ENCODE results near the gene METTL15.
"Not testable (repeated sequence)": the region's sequence is repeated elsewhere in the genome, so short reads cannot be mapped to it uniquely, and the experiment has no call there.

The METTL15 gene

DNA sequence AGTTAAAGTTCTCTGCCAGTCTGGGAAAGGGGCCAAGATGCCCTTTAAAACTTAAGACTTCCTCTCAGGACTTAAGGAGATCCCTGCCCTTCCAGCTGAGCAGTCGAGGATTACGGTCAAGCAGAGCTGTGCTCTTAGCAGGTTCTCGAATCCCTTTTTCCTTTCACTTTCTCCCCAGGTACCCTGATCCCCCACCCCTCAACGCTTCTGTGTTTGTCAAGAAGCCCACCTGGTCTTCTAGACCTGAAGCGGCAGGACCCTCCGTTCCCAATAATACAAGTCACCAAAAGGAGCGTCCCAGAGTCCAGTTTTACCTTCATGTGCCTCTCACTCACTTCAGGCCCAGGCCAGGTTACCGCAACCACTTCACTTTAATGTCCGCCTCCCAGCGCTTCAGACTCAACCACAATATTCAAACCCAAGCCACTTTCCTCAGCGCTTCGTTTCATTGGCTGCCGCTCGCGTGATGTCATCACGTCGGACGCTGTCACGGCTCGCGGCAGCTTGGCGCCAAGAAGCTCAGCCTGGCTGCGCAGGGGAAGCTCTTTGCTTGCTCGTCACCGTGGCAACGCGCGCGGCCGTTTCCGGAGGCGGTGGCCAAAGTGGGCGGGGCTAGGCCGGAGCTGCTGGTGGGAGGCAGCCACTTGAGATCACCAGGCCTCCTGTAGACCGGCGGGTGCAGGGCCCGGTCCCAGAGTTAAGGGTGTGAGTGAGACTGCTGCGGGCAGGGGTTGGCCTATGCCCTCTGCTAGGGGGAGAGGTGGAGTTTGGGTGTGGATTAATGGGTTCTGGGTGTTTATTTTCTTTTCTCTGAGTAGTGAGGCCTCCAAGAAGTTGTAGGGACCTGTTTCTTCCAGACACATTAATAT, at the start of gene METTL15, which contains the start of gene KIF18A:
METTL15 (plus strand) TSS at position 639 of the 869 bp plus-strand sequence. CDS start 4,947 bp downstream, outside the sequence.
KIF18A (minus strand) TSS at position 407 of the 869 bp plus-strand sequence. CDS start 10,209 bp downstream, outside the sequence.
- DNase-seq (ENCODE audit: low spot score) = peak; percentile 90

DNA sequence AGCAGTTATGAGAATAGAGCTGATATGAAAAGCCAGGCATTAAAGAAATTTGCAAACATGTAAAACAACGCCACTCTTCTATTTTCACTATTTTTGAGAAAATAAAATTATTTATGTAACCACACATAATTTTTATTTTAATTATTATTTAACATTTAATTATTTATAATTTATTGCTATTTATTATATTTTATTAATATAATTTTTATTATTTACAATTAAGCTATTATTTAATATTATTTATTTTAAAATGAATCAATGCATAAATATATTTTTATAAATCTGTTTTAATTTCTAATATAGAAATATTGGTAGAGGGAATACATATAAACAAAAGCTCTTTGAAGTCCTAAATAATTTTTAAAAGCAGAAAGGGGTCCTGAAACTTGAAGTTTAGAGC, 36.9 kb upstream of the METTL15 start:
- no peak for DNase-seq (ENCODE audit: low spot score)

DNA sequence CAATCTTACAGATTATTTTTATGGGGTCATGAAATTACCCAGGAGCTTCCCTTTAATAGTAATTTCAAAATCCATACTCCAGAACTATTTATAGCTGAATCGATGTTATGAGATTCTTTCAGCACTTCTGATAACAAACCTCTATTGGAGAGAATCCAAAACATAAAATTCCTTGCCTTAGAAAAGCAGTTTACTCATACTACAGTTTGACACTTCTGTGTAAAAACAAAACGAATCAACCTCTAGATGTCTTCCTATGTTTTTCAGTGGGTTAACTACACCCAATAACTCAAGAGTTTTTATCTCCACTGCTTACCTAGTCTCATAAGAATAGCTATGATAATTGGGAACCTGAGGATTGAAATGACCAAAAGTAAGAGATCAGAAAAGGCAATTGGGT, 35.9 kb upstream of the METTL15 start:
- DNase-seq (ENCODE audit: low spot score) = no peak

DNA sequence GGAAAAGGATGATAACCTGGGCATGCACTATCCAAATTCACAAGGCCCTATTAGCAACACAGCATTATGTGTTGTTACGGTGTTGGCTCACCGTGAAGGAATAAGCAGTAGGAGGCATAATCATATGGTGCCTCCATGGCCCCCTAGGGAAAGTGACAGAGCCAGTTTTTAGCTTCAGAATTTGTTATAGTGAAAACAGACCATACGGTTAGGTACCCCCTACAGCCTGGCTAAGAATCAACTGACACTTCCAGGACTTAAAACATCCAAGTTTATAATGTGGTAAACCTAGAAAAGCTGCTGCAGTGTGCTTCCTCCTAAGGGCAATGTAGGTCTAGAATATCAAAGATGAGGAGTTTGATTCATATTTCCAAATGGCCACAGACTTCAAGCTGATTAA, 30.7 kb upstream of the METTL15 start:
- no peak for DNase-seq (ENCODE audit: low spot score)

- no peak for DNase-seq (ENCODE audit: low spot score)
Observed at GRCh38 chr11:28083118-28083517, 25.1 kb upstream of the METTL15 start.

DNA sequence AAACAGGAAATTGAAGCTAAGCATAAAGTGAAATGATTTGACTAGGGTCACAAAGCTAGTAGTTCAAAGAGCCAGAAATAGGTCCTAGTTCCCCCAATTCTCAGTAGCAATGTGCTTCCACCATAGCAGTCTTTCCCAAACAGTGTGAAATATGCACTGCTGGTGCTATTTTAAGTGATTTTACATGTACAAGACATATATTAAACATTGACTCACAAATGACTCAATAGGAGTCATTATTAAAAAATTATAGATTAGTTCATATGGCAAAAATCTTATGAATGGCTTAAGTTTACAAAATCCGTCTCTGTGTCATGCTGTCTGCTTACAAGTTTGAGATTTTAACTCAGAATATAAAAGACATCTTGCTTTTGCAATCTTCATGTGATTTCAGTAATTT, 21.6 kb upstream of the METTL15 start:
- no peak for DNase-seq (ENCODE audit: low spot score)

DNA sequence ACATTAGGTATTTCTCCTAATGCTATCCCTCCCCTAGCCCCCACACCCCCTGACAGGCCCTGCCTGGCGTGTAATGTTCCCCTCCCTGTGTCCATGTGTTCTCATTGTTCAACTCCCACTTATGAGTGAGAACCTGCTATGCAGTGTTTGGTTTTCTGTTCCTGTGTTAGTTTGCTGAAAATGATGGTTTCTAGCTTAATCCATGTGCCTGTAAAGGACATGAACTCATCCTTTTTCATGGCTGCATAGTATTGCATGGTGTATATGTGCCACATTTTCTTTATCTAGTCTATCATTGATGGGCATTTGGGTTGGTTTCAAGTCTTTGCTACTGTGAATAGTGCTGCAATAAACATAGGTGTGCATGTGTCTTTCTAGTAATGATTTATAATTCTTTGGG, 21.0 kb upstream of the METTL15 start:
- not testable (repeated sequence) for DNase-seq (ENCODE audit: low spot score)

DNA sequence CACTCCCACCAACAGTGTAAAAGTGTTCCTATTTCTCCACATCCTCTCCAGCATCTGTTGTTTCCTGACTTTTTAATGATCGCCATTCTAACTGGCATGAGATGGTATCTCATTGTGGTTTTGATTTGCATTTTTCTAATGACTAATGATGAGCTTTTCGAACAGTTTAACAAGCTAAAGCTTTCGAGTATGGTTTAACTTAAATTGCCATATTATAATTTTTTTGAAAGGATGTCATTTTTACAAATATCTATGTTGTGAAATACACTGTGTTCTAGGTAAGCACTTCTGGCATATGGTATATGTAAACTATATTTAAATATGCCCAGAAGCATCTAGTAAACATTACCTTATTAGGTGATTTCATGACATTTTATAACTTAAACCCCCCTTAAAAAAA, 20.5 kb upstream of the METTL15 start:
- not testable (repeated sequence) for DNase-seq (ENCODE audit: low spot score)

DNA sequence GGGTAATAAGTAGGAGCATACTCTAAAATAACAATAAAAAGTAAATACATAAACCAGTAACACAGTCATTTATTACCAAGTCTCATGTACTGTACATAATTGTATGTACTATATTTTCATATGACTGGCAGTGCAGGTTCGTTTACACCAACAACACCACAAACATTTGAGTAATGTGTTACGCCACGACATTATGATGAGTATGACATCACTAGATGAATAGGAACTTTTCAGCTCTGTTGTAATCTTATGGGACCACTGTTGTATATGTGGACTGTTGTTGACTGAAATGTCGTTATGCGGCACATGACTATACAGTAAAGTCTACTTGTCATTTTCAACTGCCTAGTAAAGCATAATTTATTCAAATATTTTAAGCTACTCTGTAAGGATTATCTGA, 18.8 kb upstream of the METTL15 start:
- no peak for DNase-seq (ENCODE audit: low spot score)

GRCh38 chr11:28090052-28090749, 18.0 kb upstream of the METTL15 start:
- no peak for DNase-seq (ENCODE audit: low spot score)

DNA sequence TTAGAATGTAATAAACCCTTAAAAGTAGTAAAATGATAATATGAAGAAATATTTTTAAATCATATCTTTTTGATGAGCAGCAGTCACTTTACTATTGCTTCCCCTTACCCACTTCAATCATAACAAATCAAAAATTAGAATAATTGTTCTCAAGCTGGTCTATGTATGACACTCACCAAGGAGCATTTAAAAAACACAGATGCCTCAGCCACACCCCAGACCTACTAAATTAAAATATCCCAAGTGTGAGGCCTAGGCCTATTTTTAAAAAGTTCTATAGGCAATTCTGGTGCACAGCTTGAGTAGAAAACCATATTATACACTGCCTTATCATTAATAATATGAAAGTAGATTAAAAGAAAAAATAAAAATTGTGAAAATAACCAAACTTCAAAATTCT, 15.4 kb upstream of the METTL15 start:
- DNase-seq (ENCODE audit: low spot score) = no peak

DNA sequence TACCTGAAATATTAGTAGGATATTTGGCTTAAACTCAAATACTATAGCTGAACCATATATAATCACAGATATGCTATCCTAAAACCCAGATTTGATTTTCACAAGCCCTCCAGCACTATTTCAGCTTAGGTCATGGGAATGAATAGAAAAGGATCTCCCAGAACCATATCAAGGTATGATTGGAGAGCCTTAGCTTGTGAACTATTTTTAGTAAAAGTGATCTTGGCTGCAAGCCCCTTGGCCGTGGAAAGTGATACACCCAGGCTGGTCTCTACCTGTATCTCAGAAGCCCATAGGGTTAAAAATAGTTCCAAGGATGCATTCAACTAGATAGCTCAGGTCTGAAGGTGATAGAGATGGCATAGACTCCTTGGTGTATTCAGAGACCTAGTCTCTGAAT, 9.9 kb upstream of the METTL15 start:
- DNase-seq (ENCODE audit: low spot score) = no peak

- no peak for DNase-seq (ENCODE audit: low spot score)
Observed at GRCh38 chr11:28099715-28100114, 8.5 kb upstream of the METTL15 start.

- no peak for DNase-seq (ENCODE audit: low spot score)
Observed at GRCh38 chr11:28100665-28101064, 7.5 kb upstream of the METTL15 start.

GRCh38 chr11:28102300-28102699, 5.9 kb upstream of the METTL15 start:
- DNase-seq (ENCODE audit: low spot score) = not testable (repeated sequence)

- DNase-seq (ENCODE audit: low spot score) = no peak
Observed at GRCh38 chr11:28104425-28104824, 3.8 kb upstream of the METTL15 start.

DNA sequence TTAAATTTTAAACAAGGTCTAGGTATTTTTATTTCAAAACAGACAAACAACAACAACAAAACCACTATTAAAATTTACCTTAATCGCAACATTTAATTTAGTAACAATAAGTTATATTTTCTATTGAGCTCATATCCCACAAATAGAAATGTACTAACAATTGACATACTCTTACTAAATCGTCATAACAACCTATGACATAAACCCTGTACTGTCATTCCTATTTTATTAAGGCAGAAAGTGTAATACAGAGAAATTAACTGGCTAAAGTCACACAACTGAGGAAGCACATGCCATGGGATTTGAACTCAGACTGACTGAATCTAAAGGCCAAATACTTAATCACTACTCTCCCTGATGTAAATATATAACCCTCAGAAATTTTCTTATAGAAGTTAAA, 3.2 kb upstream of the METTL15 start:
- DNase-seq (ENCODE audit: low spot score) = no peak

DNA sequence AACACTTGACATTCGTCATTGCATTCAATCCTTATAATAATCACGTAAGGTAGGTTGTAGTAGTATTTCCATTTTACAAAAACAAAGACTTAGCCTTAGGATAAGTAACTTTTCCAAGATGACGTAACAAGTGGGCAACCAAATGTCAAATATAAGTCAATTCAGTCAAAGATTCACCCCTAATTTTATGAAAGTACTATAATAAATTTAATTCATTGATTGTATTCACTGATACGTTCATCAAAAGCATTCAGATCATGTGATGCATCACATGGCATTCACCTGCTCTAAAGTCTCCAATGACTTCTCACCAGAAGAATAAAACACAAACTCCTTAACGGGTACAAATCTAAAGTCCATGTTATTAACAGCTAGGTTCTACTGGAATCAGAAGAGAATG, 2.3 kb upstream of the METTL15 start:
- no peak for DNase-seq (ENCODE audit: low spot score)

DNA sequence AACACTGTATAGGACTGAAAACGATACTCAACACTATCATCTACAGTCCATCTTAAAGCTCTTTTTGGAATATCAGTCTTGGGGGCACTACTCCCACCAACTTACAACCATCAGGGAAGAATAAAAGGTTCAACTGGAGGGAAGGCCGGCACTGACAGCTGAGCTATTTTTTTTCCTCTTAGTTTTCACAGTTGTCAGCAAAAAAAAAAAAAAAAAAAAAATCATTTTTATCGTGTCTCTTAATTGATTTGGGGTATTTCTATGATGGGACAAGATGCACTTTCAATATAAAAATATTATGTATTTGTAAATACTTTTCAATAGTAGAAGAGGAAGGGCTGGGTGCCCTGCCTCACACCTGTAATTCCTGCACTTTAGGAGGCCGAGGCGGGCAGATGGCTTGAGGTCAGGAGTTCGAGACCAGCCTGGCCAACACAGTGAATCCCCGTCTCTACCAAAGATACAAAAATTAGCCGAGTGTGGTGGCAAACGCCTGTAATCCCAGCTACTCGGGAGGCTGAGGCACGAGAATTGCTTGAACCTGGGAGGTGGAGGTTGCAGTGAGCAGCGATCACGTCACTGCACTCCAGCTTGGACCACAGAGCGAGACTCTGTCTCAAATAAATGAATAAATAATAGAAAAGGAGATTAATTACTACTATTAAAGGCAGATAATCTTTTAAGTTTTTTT, 1.7 kb upstream of the METTL15 start:
- DNase-seq (ENCODE audit: low spot score) = no peak

- DNase-seq (ENCODE audit: low spot score) = no peak
Observed at GRCh38 chr11:28107191-28107749, 918 bp upstream of the METTL15 start.

GRCh38 chr11:28108958-28109357, 770 bp downstream of the METTL15 start:
- no peak for DNase-seq (ENCODE audit: low spot score)

DNA sequence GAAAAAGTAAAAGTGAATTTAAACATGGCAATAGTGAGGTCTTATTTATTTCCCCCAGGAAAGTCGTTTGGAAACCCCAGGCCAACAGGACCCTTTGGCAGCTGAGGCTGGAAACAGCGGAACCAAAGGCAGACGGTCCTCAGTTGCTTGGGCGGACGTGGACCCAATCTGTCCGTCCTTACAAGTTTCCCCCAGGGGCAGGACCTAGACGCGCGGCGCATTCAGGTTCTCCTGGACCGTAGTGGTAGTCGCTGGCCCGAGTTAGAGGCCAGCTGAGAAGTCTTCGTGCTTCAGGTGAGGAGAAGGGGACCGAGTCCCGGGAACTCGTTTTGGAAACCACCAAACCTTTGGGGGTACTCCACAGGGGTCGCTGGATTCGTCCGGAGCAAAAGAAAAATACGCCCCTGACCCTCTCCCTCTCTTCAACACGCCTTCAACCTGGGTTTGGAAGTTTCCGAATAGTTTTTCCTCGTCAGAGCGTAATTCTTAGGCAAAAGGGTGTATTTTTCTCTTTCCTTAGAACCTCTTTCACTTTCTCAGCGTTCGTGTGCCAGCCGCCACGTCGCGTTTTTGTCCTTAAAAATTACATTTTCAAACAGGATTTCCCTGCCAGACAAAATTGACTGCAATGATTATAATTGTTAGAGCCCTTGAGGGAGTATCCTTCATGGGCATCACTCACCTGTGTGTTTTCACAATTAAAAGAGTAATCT, 2.1 kb downstream of the METTL15 start:
- DNase-seq (ENCODE audit: low spot score) = peak; percentile 50

Measured in iPS-NIHi11 (cell line).